NT2/D1 (cell line): ENCODE data around the gene SYT5.

ENCODE experiments used
- SUZ12 ChIP-seq: IDR thresholded peaks from 2 replicates; pipeline ENCODE4 v1.6.1; 2011; ENCODE audit not compliant: insufficient read length, insufficient read depth; ENCODE audit errors: extremely low read depth
- YY1 ChIP-seq: IDR thresholded peaks from 2 replicates; pipeline ENCODE4 v1.6.1; 2011; ENCODE audit not compliant: insufficient read length, insufficient read depth
- ZNF274 ChIP-seq: IDR thresholded peaks from 2 replicates; pipeline ENCODE4 v1.6.1; 2011; ENCODE audit warnings: mild to moderate bottlenecking, low read depth, low read length

DNA sequence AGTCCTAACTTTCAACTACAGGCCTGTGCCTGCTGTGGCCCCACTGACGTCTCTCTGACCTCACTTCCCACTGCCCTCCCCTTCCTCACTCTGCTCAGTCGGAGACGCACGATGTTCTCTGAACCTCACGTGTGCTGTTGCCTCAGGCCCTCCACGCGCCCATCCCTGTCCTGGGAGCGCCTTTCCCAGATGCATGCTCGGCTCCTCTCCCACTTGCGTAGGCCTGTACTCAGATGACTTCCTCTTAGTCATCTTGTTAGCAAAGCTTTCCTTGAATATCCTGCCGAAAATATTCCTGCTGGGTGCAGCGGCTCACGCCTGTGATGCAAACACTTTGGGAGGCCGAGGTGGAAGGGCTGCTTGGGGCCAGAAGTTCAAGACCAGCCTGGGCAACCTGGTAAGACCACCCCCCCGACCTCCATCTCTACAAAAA lies 9.3 kb upstream of the SYT5 start:
- TF ChIP-seq YY1 (no peak), ZNF274 (no peak), SUZ12 (no peak)
